Nephron progenitor cell (in vitro differentiated cells): ENCODE measurements around the gene NIFK.
"Not testable (repeated sequence)": the region's sequence is repeated elsewhere in the genome, so short reads cannot be mapped to it uniquely, and the experiment has no call there.

Experiments used
- DNase-seq: peaks from one replicate; pipeline ENCODE4 v3.0.0; 2021
- H3K27ac Mint-ChIP-seq: 2 replicates; pipeline ENCODE4 v1.8.0; 2021; ENCODE audit warnings: mild to moderate bottlenecking, moderate library complexity, mixed read lengths
- H3K27me3 Mint-ChIP-seq: 2 replicates; pipeline ENCODE4 v1.8.0; 2021; ENCODE audit warnings: mild to moderate bottlenecking, low read depth, mixed read lengths; ENCODE audit not compliant: poor library complexity
- H3K36me3 Mint-ChIP-seq: 2 replicates; pipeline ENCODE4 v1.8.0; 2021; ENCODE audit warnings: low read depth, mixed read lengths
- H3K4me1 Mint-ChIP-seq: 2 replicates; pipeline ENCODE4 v1.8.0; 2021; ENCODE audit warnings: mixed read lengths
- H3K4me3 Mint-ChIP-seq: 2 replicates; pipeline ENCODE4 v1.8.0; 2021; ENCODE audit warnings: mild to moderate bottlenecking, moderate library complexity, mixed read lengths
- H3K9me3 Mint-ChIP-seq: 2 replicates; pipeline ENCODE4 v1.8.0; 2021; ENCODE audit warnings: mild to moderate bottlenecking, moderate library complexity, mixed read lengths
- CTCF ChIP-seq: fragments of 200-600 bp; sonication (generic); IDR thresholded peaks from 2 replicates; pipeline ENCODE4 v1.5.0; 2021; ENCODE audit warnings: antibody characterized with exemption

Gene NIFK

GRCh38 chr2:121705958-121706357 lies 30.7 kb downstream of the NIFK start:
- no peaks in the 10 kb centered on the region for H3K36me3 Mint-ChIP-seq
- no peak overlapping the region for H3K4me3 Mint-ChIP-seq
- peaks cover 4% of the 10 kb centered on the region for H3K9me3 Mint-ChIP-seq
- H3K27ac Mint-ChIP-seq, result no peak overlapping the region
- no peak for DNase-seq
- peaks cover 10% of the 10 kb centered on the region for H3K27me3 Mint-ChIP-seq
- H3K4me1 Mint-ChIP-seq, result peaks cover 63% of the 10 kb centered on the region
- TF ChIP-seq CTCF, result no peak

- H3K9me3 Mint-ChIP-seq, result peaks cover 4% of the 10 kb centered on the region
- TF ChIP-seq CTCF, result no peak
- DNase-seq, result no peak
- H3K27me3 Mint-ChIP-seq, result peaks cover 6% of the 10 kb centered on the region
- no peaks in the 10 kb centered on the region for H3K36me3 Mint-ChIP-seq
- H3K4me1 Mint-ChIP-seq, result peaks cover 67% of the 10 kb centered on the region
- no peak overlapping the region for H3K4me3 Mint-ChIP-seq
- no peak overlapping the region for H3K27ac Mint-ChIP-seq
These were observed 31.3 kb downstream of the NIFK start for GRCh38 chr2:121705390-121705789.

- Mint-ChIP-seq H3K4me1 (peaks cover 61% of the 10 kb centered on the region), H3K27ac (peak overlapping the region; percentile 47)
- not testable (repeated sequence) for H3K4me3 Mint-ChIP-seq, H3K36me3 Mint-ChIP-seq, H3K27me3 Mint-ChIP-seq, H3K9me3 Mint-ChIP-seq, DNase-seq
These were observed 34.9 kb downstream of the NIFK start for GRCh38 chr2:121701761-121702160.

GRCh38 chr2:121699421-121700333 lies 37.0 kb downstream of the NIFK start:
- H3K9me3 Mint-ChIP-seq, result peaks cover 4% of the 10 kb centered on the region
- no peak for DNase-seq
- H3K4me3 Mint-ChIP-seq, result no peak overlapping the region
- H3K4me1 Mint-ChIP-seq, result peaks cover 51% of the 10 kb centered on the region
- peaks cover 3% of the 10 kb centered on the region for H3K27me3 Mint-ChIP-seq
- peak overlapping the region; percentile 25 for H3K27ac Mint-ChIP-seq
- no peaks in the 10 kb centered on the region for H3K36me3 Mint-ChIP-seq
- TF ChIP-seq CTCF, result no peak

- Mint-ChIP-seq H3K4me1 (peaks cover 48% of the 10 kb centered on the region), H3K27ac (no peak overlapping the region), H3K36me3 (no peaks in the 10 kb centered on the region), H3K4me3 (no peak overlapping the region), H3K27me3 (peaks cover 3% of the 10 kb centered on the region), H3K9me3 (peaks cover 4% of the 10 kb centered on the region)
- no peak for DNase-seq
- TF ChIP-seq CTCF, result no peak
These were observed 38.3 kb downstream of the NIFK start for GRCh38 chr2:121698318-121698930.

GRCh38 chr2:121697108-121697631 lies 39.5 kb downstream of the NIFK start:
- no peaks in the 10 kb centered on the region for H3K36me3 Mint-ChIP-seq
- peaks cover 41% of the 10 kb centered on the region for H3K4me1 Mint-ChIP-seq
- H3K9me3 Mint-ChIP-seq, result no peaks in the 10 kb centered on the region
- H3K4me3 Mint-ChIP-seq, result no peak overlapping the region
- peaks cover 3% of the 10 kb centered on the region for H3K27me3 Mint-ChIP-seq
- no peak for DNase-seq
- no peak for TF ChIP-seq CTCF
- H3K27ac Mint-ChIP-seq, result peak overlapping the region; percentile 87
